ENCODE measurements around the gene NEUROD6. TPM values are rescaled to one million over a fixed set of nuclear protein-coding genes. Genes with fewer than 3 reads are reported as not detected.

NEUROD6 gene
- total RNA-seq (ENCODE audit: low replicate concordance) = not detected in 2 replicates

GRCh38 chr7:31340603-31341002 lies at the start of gene NEUROD6:
Gene NEUROD6, minus strand, starts transcription at chr7:31340726. Its CDS starts 1,458 bp downstream, at chr7:31339268.
- TF ChIP-seq CTCF (IDR thresholded peaks at IDR 0.05; ENCODE audit: insufficient read depth, low read length) = no peak
- DNase-seq (ENCODE audit: low read depth) = no peak
- H3K4me3 ChIP-seq (ENCODE audit: low read depth, low read length) = no peak within 1 kb of the TSS

GRCh38 chr7:31384466-31384865 lies 43.9 kb upstream of the NEUROD6 start:
- DNase-seq (ENCODE audit: low read depth) = peak; percentile 4
- H3K4me3 ChIP-seq (ENCODE audit: low read depth, low read length) = no peak overlapping the region
- no peak for TF ChIP-seq CTCF (IDR thresholded peaks at IDR 0.05; ENCODE audit: insufficient read depth, low read length)

- H3K4me3 ChIP-seq (ENCODE audit: low read depth, low read length) = no peak overlapping the region
- TF ChIP-seq CTCF (IDR thresholded peaks at IDR 0.05; ENCODE audit: insufficient read depth, low read length) = no peak
- no peak for DNase-seq (ENCODE audit: low read depth)
Observed at GRCh38 chr7:31382722-31383121, 42.2 kb upstream of the NEUROD6 start.

GRCh38 chr7:31373337-31374289 lies 33.1 kb upstream of the NEUROD6 start:
- DNase-seq (ENCODE audit: low read depth) = peak; percentile 73
- TF ChIP-seq CTCF (IDR thresholded peaks at IDR 0.05; ENCODE audit: insufficient read depth, low read length) = peak; percentile 87
- no peak overlapping the region for H3K4me3 ChIP-seq (ENCODE audit: low read depth, low read length)

GRCh38 chr7:31372231-31372959 lies 31.9 kb upstream of the NEUROD6 start:
- H3K4me3 ChIP-seq (ENCODE audit: low read depth, low read length) = no peak overlapping the region
- TF ChIP-seq CTCF (IDR thresholded peaks at IDR 0.05; ENCODE audit: insufficient read depth, low read length) = no peak
- no peak for DNase-seq (ENCODE audit: low read depth)

GRCh38 chr7:31371621-31372020 lies 31.1 kb upstream of the NEUROD6 start:
- DNase-seq (ENCODE audit: low read depth) = no peak
- no peak overlapping the region for H3K4me3 ChIP-seq (ENCODE audit: low read depth, low read length)
- no peak for TF ChIP-seq CTCF (IDR thresholded peaks at IDR 0.05; ENCODE audit: insufficient read depth, low read length)

Measured in fibroblast of the aortic adventitia (primary cell).